Glutamatergic neuron (in vitro differentiated cells): ENCODE data around the gene LPIN1. TPM values are rescaled to one million over a fixed set of nuclear protein-coding genes. Genes with fewer than 3 reads are reported as not detected.

Source experiments
- DNase-seq: peaks from one replicate; pipeline ENCODE4 v3.0.0; 2022
- H3K27ac Mint-ChIP-seq: one replicate; pipeline ENCODE4 v1.8.0; 2020; ENCODE audit warnings: mild to moderate bottlenecking, mixed read lengths, inconsistent platforms; ENCODE audit not compliant: unreplicated experiment
- H3K27me3 Mint-ChIP-seq: one replicate; pipeline ENCODE4 v1.8.0; 2020; ENCODE audit warnings: mild to moderate bottlenecking, moderate library complexity, mixed read lengths, inconsistent platforms; ENCODE audit not compliant: unreplicated experiment
- H3K36me3 Mint-ChIP-seq: one replicate; pipeline ENCODE4 v1.8.0; 2020; ENCODE audit warnings: mild to moderate bottlenecking, mixed read lengths, inconsistent platforms; ENCODE audit not compliant: unreplicated experiment
- H3K4me1 Mint-ChIP-seq: one replicate; pipeline ENCODE4 v1.8.0; 2020; ENCODE audit warnings: mild to moderate bottlenecking, low read depth, mixed read lengths, inconsistent platforms; ENCODE audit not compliant: unreplicated experiment
- H3K4me3 Mint-ChIP-seq: one replicate; pipeline ENCODE4 v1.8.0; 2020; ENCODE audit warnings: mild to moderate bottlenecking, mixed read lengths, inconsistent platforms; ENCODE audit not compliant: unreplicated experiment
- H3K9me3 Mint-ChIP-seq: one replicate; pipeline ENCODE4 v1.8.0; 2020; ENCODE audit warnings: mild to moderate bottlenecking, moderate library complexity, mixed read lengths, inconsistent platforms; ENCODE audit not compliant: unreplicated experiment
- CTCF ChIP-seq: fragments of 200-600 bp; sonication (generic); IDR thresholded peaks from one replicate; pipeline ENCODE4 v1.5.0; 2021; ENCODE audit not compliant: partially characterized antibody, unreplicated experiment
- total RNA-seq: library from RNA; stranded (reverse); fragmentation: NEBNext Ultra II Directional; extraction: Animal tissue kit (Norgen Biotek cat#: 25700); gene quantifications from one replicate; pipeline ENCODE4 v1.2.1, GENCODE V29; 2021; ENCODE audit not compliant: unreplicated experiment

Gene LPIN1
- total RNA-seq, 1 donor from 2014 or later: 142 TPM

GRCh38 chr2:11799826-11800225 is 53.4 kb downstream of the LPIN1 start:
- Mint-ChIP-seq H3K27ac (no peak overlapping the region), H3K9me3 (peaks cover 2% of the 10 kb centered on the region), H3K27me3 (peaks cover 5% of the 10 kb centered on the region), H3K4me3 (no peak overlapping the region), H3K36me3 (peaks cover 12% of the 10 kb centered on the region), H3K4me1 (peaks cover 15% of the 10 kb centered on the region)
- no peak for DNase-seq
- no peak for TF ChIP-seq CTCF

GRCh38 chr2:11802782-11803191 is 56.4 kb downstream of the LPIN1 start:
- H3K36me3 Mint-ChIP-seq: peaks cover 8% of the 10 kb centered on the region
- H3K9me3 Mint-ChIP-seq: peaks cover 2% of the 10 kb centered on the region
- peaks cover 5% of the 10 kb centered on the region for H3K27me3 Mint-ChIP-seq
- peaks cover 15% of the 10 kb centered on the region for H3K4me1 Mint-ChIP-seq
- DNase-seq: peak; percentile 67
- H3K4me3 Mint-ChIP-seq: no peak overlapping the region
- TF ChIP-seq CTCF: no peak
- peak overlapping the region; percentile 57 for H3K27ac Mint-ChIP-seq

- TF ChIP-seq CTCF: no peak
- peaks cover 19% of the 10 kb centered on the region for H3K4me1 Mint-ChIP-seq
- peaks cover 13% of the 10 kb centered on the region for H3K36me3 Mint-ChIP-seq
- H3K27ac Mint-ChIP-seq: no peak overlapping the region
- peaks cover 2% of the 10 kb centered on the region for H3K9me3 Mint-ChIP-seq
- H3K4me3 Mint-ChIP-seq: no peak overlapping the region
- H3K27me3 Mint-ChIP-seq: peaks cover 5% of the 10 kb centered on the region
- DNase-seq: no peak
Observed at GRCh38 chr2:11805024-11805423, 58.6 kb downstream of the LPIN1 start.

GRCh38 chr2:11805920-11806319 is 59.5 kb downstream of the LPIN1 start:
- DNase-seq: no peak
- Mint-ChIP-seq H3K4me3 (no peak overlapping the region), H3K4me1 (peaks cover 25% of the 10 kb centered on the region), H3K9me3 (peaks cover 8% of the 10 kb centered on the region), H3K27me3 (peaks cover 5% of the 10 kb centered on the region), H3K36me3 (peaks cover 13% of the 10 kb centered on the region), H3K27ac (no peak overlapping the region)
- TF ChIP-seq CTCF: no peak

- DNase-seq: no peak
- peaks cover 4% of the 10 kb centered on the region for H3K27me3 Mint-ChIP-seq
- H3K36me3 Mint-ChIP-seq: peaks cover 10% of the 10 kb centered on the region
- TF ChIP-seq CTCF: no peak
- H3K27ac Mint-ChIP-seq: no peak overlapping the region
- peaks cover 18% of the 10 kb centered on the region for H3K4me1 Mint-ChIP-seq
- no peak overlapping the region for H3K4me3 Mint-ChIP-seq
- H3K9me3 Mint-ChIP-seq: peaks cover 8% of the 10 kb centered on the region
Observed at GRCh38 chr2:11807156-11808015, 61.0 kb downstream of the LPIN1 start.
